GM23338 (cell line): ENCODE measurements around the gene SRSF3.

Source experiments
- CREB1 ChIP-seq: fragments of 250-450 bp; sonication (Bioruptor Pico); IDR thresholded peaks from 2 replicates; pipeline ENCODE4 v1.5.0; 2020; ENCODE audit warnings: low read depth, mild to moderate bottlenecking, moderate library complexity
- CTCF ChIP-seq, 2 experiments: fragments of 200-600 bp in 1 of 2; sonication (generic) in 1 of 2; conservative IDR thresholded peaks; 2 replicates each; pipeline versions ENCODE4 v1.5.1 to v1.6.1; 2016 to 2017; ENCODE audit warnings: antibody characterized with exemption in 2 of 2, low read depth in 2 of 2, mild to moderate bottlenecking in 2 of 2, moderate library complexity in 1 of 2
- EZH2 ChIP-seq: fragments of 200-600 bp; sonication (generic); IDR thresholded peaks from one replicate; pipeline ENCODE4 v1.8.0; 2017; ENCODE audit warnings: antibody characterized with exemption, mild to moderate bottlenecking, low read depth; ENCODE audit not compliant: unreplicated experiment
- EZH2phosphoT487 ChIP-seq: fragments of 200-600 bp; sonication (generic); IDR thresholded peaks from one replicate; pipeline ENCODE4 v1.8.1; 2018; ENCODE audit warnings: antibody characterized with exemption; ENCODE audit not compliant: unreplicated experiment
- JUNB ChIP-seq: IDR thresholded peaks from one replicate; pipeline ENCODE4 v1.6.1; 2016; ENCODE audit warnings: antibody characterized with exemption; ENCODE audit not compliant: unreplicated experiment
- NANOG ChIP-seq: IDR thresholded peaks from 2 replicates; pipeline ENCODE4 v1.6.1; 2016; ENCODE audit warnings: antibody characterized with exemption, borderline replicate concordance
- POLR2AphosphoS5 ChIP-seq: IDR thresholded peaks from 2 replicates; pipeline ENCODE4 v1.6.1; 2016; ENCODE audit warnings: antibody characterized with exemption, low read depth
- STAT1 ChIP-seq: IDR thresholded peaks from one replicate; pipeline ENCODE4 v1.6.1; 2016; ENCODE audit warnings: antibody characterized with exemption; ENCODE audit not compliant: unreplicated experiment
- ZNF114 ChIP-seq: fragments of 250-450 bp; sonication (Bioruptor Pico); IDR thresholded peaks from 2 replicates; pipeline ENCODE4 v1.5.0; 2020; ENCODE audit warnings: mild to moderate bottlenecking, moderate library complexity
- ZNF331 ChIP-seq: fragments of 250-450 bp; sonication (Bioruptor Pico); IDR thresholded peaks from 2 replicates; pipeline ENCODE4 v1.5.0; 2020; ENCODE audit warnings: low read depth, mild to moderate bottlenecking, moderate library complexity
- TF ChIP-seq, protein P1 (sequence below): IDR thresholded peaks from one replicate; pipeline ENCODE4 v1.6.1; 2018; ENCODE audit warnings: antibody characterized with exemption; ENCODE audit not compliant: unreplicated experiment
- TF ChIP-seq, protein P2 (sequence below): IDR thresholded peaks from 2 replicates; pipeline ENCODE4 v1.6.1; 2016; ENCODE audit warnings: antibody characterized with exemption
- TF ChIP-seq, protein P3 (sequence below): fragments of 250-450 bp; sonication (Bioruptor Pico); IDR thresholded peaks from 2 replicates; pipeline ENCODE4 v1.5.0; 2020; ENCODE audit warnings: mild to moderate bottlenecking, moderate library complexity

DNA sequence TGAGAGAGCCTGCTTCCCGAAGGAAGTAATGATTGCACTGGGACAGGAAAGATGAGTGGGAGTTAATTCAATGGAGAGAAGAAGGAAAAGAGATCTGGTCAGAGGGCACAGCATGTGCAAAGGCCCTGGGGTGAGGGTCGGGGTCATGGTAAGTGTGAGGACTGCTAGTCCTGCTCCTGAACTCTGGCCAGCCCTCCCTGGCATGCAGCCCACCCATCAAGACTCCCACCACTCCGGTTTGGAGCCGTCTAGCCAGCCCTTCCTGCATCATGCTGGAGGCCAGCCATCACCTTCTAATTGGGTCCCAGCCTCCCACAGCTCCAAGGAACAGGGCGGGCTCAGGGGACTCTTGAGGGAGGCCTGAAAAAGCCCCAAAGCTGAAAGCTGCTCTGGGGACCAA is 42.1 kb downstream of the SRSF3 start:
- TF ChIP-seq NANOG = no peak
- no peak for TF ChIP-seq CTCF (conservative IDR thresholded peaks at IDR 0.05; ENCODE audit: low read depth in 2 of 2)
- no peak for TF ChIP-seq EZH2phosphoT487
- TF ChIP-seq EZH2 = no peak
- TF ChIP-seq POLR2AphosphoS5 = no peak
- no peak for TF ChIP-seq CREB1
- TF ChIP-seq, protein P1, sequence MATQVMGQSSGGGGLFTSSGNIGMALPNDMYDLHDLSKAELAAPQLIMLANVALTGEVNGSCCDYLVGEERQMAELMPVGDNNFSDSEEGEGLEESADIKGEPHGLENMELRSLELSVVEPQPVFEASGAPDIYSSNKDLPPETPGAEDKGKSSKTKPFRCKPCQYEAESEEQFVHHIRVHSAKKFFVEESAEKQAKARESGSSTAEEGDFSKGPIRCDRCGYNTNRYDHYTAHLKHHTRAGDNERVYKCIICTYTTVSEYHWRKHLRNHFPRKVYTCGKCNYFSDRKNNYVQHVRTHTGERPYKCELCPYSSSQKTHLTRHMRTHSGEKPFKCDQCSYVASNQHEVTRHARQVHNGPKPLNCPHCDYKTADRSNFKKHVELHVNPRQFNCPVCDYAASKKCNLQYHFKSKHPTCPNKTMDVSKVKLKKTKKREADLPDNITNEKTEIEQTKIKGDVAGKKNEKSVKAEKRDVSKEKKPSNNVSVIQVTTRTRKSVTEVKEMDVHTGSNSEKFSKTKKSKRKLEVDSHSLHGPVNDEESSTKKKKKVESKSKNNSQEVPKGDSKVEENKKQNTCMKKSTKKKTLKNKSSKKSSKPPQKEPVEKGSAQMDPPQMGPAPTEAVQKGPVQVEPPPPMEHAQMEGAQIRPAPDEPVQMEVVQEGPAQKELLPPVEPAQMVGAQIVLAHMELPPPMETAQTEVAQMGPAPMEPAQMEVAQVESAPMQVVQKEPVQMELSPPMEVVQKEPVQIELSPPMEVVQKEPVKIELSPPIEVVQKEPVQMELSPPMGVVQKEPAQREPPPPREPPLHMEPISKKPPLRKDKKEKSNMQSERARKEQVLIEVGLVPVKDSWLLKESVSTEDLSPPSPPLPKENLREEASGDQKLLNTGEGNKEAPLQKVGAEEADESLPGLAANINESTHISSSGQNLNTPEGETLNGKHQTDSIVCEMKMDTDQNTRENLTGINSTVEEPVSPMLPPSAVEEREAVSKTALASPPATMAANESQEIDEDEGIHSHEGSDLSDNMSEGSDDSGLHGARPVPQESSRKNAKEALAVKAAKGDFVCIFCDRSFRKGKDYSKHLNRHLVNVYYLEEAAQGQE = no peak
- TF ChIP-seq, protein P2, sequence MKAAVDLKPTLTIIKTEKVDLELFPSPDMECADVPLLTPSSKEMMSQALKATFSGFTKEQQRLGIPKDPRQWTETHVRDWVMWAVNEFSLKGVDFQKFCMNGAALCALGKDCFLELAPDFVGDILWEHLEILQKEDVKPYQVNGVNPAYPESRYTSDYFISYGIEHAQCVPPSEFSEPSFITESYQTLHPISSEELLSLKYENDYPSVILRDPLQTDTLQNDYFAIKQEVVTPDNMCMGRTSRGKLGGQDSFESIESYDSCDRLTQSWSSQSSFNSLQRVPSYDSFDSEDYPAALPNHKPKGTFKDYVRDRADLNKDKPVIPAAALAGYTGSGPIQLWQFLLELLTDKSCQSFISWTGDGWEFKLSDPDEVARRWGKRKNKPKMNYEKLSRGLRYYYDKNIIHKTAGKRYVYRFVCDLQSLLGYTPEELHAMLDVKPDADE = no peak
- no peak for TF ChIP-seq JUNB
- TF ChIP-seq ZNF114 (CRISPR knock-in tag) = no peak
- TF ChIP-seq, protein P3, sequence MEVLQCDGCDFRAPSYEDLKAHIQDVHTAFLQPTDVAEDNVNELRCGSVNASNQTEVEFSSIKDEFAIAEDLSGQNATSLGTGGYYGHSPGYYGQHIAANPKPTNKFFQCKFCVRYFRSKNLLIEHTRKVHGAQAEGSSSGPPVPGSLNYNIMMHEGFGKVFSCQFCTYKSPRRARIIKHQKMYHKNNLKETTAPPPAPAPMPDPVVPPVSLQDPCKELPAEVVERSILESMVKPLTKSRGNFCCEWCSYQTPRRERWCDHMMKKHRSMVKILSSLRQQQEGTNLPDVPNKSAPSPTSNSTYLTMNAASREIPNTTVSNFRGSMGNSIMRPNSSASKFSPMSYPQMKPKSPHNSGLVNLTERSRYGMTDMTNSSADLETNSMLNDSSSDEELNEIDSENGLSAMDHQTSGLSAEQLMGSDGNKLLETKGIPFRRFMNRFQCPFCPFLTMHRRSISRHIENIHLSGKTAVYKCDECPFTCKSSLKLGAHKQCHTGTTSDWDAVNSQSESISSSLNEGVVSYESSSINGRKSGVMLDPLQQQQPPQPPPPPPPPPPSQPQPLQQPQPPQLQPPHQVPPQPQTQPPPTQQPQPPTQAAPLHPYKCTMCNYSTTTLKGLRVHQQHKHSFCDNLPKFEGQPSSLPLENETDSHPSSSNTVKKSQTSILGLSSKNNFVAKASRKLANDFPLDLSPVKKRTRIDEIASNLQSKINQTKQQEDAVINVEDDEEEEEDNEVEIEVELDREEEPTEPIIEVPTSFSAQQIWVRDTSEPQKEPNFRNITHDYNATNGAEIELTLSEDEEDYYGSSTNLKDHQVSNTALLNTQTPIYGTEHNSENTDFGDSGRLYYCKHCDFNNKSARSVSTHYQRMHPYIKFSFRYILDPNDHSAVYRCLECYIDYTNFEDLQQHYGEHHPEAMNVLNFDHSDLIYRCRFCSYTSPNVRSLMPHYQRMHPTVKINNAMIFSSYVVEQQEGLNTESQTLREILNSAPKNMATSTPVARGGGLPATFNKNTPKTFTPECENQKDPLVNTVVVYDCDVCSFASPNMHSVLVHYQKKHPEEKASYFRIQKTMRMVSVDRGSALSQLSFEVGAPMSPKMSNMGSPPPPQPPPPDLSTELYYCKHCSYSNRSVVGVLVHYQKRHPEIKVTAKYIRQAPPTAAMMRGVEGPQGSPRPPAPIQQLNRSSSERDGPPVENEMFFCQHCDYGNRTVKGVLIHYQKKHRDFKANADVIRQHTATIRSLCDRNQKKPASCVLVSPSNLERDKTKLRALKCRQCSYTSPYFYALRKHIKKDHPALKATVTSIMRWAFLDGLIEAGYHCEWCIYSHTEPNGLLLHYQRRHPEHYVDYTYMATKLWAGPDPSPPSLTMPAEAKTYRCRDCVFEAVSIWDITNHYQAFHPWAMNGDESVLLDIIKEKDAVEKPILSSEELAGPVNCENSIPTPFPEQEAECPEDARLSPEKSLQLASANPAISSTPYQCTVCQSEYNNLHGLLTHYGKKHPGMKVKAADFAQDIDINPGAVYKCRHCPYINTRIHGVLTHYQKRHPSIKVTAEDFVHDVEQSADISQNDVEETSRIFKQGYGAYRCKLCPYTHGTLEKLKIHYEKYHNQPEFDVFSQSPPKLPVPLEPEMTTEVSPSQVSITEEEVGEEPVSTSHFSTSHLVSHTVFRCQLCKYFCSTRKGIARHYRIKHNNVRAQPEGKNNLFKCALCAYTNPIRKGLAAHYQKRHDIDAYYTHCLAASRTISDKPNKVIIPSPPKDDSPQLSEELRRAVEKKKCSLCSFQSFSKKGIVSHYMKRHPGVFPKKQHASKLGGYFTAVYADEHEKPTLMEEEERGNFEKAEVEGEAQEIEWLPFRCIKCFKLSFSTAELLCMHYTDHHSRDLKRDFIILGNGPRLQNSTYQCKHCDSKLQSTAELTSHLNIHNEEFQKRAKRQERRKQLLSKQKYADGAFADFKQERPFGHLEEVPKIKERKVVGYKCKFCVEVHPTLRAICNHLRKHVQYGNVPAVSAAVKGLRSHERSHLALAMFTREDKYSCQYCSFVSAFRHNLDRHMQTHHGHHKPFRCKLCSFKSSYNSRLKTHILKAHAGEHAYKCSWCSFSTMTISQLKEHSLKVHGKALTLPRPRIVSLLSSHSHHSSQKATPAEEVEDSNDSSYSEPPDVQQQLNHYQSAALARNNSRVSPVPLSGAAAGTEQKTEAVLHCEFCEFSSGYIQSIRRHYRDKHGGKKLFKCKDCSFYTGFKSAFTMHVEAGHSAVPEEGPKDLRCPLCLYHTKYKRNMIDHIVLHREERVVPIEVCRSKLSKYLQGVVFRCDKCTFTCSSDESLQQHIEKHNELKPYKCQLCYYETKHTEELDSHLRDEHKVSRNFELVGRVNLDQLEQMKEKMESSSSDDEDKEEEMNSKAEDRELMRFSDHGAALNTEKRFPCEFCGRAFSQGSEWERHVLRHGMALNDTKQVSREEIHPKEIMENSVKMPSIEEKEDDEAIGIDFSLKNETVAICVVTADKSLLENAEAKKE (CRISPR knock-in tag) = no peak
- no peak for TF ChIP-seq ZNF331 (CRISPR knock-in tag)
- no peak for TF ChIP-seq STAT1
